Stimulated activated CD4-positive, alpha-beta T cell treated with anti-CD3 and anti-CD28 coated beads, Interleukin-15, amount 100 ng/mL, for 48 hours (primary cell): ENCODE data around the gene PRDM5.

Experiments
- DNase-seq, 2 donors: peaks; one replicate each; pipeline ENCODE4 v3.0.0-alpha.2; 2020; ENCODE audit warnings: low read depth in 2 of 2

The PRDM5 gene

DNA sequence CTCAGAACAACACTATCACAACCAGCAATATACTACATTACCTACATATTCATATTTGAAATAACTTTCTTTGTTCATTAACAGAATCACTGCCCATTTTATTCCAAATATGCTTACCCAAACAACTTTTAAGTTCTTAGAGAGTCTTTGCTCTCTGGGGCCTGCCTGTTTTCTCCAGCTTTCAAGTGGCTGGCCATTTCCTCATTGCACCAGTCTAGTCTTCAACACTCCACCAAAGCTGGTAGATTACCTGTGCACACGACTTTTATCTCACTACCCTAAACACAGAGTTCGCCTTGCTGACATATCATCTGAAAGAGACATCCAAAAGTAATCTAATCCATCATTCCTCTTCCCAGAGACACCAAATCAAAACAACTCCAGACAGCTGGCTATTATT is 66.2 kb downstream of the PRDM5 start:
- DNase-seq, result no peak

DNA sequence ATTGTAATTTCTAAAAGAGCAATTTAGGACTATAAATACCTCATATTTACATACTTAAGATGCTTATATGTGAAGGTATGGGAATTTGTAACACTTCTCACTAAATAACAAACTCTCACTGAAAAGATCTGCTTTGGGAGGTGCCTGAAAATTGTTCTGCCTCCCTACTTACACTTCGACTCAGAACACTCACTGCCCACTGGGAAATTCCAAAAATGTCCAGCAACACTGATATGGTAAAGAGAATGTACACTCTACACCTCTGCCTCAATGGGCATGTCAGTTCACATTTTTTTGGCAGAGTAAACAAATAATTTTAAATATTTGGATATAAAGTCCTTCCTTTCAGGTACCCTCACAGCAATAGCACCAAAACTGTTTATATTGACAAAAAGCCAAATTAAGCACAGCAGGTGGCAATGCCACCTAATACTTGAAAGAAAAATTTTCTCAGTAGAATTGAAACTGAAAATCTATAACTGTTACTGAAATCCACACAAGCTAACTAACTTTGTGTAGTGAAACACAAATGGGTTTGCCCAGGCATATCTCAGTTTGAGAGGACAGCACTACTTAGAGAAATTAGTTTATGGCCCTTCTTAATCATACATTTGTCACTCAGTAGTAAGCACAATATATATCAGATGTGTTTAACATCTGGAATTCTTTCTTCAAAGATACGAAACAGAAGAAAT is 67.1 kb downstream of the PRDM5 start:
- DNase-seq, result no peak

DNA sequence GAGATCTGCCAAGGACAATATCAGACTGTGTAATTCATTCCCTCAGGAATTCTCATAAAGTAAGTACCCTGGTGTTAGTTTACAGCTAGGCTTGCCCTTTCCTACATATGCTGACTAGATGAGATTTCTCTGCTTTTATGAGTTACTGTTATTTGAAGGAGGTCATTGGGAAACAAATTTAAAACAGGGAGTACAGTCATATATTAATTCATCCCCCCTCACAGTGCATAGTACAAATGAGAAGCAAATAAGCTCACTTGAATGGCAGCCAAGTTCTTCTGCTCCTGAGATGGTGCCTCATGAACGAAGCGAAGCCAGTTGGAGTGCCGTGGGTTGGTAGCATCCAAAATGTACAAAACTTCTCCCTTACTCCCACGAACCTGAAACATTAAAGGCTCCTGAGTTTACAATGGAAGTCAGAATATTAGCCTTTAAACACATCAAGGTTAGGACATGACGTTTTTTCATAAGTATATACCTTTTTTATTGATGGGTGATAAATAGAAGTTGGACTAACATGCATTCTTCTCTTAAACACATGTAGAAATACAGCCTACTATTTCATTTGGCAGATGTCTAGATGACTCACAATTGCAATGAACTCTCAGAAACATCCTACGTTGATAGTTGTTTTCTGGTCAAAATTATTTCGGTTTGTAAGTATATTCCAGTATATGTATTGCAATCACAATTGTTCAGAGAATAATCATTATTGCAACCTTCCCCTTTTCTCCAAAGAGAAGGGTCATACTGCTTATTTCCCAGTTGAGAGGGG is 69.2 kb downstream of the PRDM5 start:
- DNase-seq, result no peak

DNA sequence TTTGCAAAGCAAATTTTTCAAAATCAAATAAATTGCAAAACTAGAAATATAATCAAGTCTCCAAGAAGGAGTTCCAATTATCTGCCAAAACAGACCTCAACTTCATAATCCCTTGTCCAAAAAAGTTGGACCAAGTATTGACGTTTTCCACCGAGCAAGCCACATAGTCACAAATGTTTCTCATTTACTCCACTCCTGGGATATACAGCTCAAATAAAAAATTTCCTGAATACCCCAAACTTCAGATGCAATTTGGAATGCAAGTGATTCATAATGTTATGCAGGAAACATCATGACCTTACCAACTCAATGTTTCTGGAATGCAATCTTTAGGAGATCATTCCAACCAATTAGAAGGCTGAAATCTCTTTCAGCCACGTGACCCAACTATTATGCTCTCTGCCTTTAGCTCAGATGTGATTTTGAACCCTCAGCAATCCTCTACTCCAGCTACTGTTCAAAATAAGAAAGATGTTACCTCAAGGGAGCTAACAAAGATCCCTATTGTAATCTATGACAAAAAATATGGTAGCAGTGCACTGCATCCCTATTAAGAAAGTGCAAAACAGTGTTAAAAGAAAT is 72.4 kb downstream of the PRDM5 start:
- no peak for DNase-seq

DNA sequence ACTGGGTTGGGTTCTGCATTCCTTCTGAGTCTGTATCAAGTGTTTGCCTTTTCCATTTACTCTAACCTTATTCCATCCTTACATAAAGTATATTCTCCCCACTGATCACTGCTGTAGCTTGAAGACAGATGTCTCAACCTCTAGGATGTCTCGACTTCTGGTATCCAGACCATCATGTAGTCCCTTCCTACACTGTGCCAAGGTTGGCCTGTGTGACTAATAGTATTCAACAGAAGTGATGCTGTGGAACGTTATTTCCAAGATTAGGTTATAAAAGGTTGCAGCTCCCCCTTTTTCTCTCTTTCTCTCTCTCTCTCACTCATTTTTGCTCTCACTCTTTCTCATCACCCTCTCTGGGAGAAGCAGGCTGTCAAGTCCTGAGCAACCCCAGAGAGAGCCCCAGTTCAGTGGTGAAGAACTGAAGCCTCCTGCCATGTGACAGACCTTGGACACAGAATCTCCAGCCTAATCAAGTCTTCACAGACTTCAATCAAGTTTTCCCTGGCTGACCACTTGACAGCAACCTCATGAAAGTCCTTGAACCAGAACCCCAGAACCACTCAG is 75.4 kb downstream of the PRDM5 start:
- DNase-seq, result no peak

DNA sequence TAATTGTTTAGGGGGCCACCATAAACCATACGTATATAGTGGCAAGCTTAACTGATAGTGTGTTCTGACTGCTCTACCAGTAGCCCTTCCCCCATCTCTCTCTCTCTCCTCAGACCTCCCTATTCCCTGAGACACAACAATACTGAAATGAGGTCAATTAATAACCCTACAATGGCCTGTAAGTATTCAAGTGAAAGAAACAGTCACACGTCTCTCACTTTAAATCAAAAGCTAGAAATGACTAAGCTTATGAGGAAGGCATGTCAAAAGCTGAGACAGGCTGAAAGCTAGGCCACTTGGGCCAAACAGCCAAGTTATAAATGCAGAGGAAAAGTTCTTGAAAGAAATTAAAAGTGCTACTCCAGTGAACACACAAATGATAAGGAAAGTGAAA is 78.0 kb downstream of the PRDM5 start:
- no peak for DNase-seq

DNA sequence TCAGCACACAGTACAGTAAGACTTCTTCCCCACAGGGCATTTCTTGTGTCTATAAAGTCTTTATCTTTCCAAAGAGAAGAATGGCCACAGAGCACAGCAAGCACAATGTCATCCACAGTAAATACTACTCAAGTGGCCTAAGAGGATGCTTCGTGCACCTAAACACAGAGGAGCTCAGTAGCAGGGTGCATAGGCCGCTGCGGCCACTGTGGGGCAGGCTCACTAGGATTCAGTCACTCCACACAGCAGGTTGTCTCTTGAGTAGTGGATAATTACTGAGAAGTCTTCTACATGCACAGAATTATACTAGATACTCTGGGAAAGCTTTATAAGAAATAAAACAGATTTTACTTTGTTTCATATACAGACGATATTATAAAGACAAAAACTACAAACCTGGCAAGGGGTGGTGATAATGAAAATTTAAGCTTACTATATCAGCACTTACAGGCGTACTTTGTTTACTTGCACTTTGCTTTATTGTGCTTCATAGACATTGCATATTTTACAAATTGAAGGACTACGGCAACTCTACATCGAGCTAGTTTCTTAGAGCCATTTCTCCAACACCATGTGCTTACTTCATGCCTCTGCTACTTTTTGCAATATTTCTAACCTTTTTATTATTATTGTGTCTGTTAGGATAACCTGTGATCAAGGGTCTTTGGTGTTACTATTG is 78.5 kb downstream of the PRDM5 start:
- no peak for DNase-seq

- no peak for DNase-seq
These were observed 80.5 kb downstream of the PRDM5 start for GRCh38 chr4:120842031-120842430.

- DNase-seq, result no peak
These were observed 80.9 kb downstream of the PRDM5 start for GRCh38 chr4:120841580-120841979.

GRCh38 chr4:120839974-120840751 is 82.4 kb downstream of the PRDM5 start:
- no peak for DNase-seq

DNA sequence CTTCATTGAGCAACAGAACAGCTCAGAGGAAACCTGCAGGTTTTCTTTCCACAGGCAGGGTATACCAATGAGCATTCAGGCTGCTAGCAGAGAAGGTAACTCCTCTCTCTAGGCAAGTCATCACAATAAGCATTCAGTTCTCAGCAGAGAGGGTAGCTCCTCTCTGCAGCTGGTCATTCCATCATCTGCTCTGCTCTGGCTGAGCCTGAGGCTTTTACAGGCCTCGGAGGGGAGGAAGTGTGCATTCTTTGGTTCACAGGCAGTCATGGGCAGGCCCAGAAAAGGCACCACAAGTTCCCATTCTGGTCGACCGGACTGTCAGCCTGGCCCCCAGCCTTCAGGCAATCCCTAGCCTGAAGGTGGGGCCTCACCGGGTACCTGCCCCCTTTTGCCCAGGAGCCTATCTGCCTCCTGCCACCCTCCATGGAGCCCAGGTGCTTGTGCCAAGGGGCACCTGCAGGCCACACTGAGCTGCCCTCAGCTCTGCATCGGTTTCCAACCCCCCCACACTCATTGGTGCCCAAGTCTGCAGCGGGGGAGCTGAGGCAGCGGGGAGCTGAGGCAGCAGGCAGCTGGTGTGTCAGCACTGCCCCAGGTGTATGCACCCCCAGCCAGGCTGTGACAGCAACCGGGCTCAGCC is 83.1 kb downstream of the PRDM5 start:
- DNase-seq, result no peak

DNA sequence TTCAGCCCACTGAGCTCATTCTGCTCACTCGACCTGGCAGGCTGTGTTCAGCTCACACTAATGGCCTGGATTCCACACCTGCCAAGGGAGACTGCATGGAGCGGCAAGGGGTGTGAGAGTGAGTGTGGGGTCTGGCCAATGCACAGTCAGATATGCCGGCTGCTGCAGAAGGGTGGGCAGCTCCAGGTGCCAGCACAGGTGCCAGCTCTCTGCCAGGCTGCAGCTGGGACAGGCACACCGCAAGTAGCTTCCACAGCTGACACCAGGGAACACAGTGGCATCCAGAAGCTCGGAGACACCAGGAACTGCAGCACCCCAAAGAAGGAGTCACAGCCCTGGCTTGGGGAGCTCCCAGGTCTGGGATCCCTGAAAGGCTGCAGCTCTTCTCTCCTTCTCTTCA is 83.7 kb downstream of the PRDM5 start:
- no peak for DNase-seq

DNA sequence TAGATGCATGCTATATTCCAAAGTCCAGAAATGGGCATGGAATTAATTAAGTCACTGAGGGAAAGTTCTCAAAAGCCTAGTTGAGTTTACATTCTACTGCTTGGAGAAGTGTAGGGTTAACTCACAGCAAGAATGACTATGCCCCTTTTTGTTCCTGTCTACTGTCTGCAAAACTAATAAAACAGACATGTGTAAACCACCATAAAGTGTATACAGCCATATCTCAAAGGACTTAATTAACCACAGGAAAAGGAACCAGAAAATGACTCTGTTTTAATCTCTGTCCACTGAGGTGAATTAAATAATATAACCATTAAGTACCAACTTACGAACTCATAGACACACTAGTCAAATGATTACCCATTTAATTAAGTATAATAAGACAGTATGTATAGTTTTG is 84.9 kb downstream of the PRDM5 start:
- DNase-seq, result no peak

GRCh38 chr4:120835342-120835741 is 87.2 kb downstream of the PRDM5 start:
- DNase-seq, result no peak

- DNase-seq, result no peak
These were observed 92.3 kb downstream of the PRDM5 start for GRCh38 chr4:120830204-120830603.

GRCh38 chr4:120829113-120829831 is 93.3 kb downstream of the PRDM5 start:
- no peak for DNase-seq

DNA sequence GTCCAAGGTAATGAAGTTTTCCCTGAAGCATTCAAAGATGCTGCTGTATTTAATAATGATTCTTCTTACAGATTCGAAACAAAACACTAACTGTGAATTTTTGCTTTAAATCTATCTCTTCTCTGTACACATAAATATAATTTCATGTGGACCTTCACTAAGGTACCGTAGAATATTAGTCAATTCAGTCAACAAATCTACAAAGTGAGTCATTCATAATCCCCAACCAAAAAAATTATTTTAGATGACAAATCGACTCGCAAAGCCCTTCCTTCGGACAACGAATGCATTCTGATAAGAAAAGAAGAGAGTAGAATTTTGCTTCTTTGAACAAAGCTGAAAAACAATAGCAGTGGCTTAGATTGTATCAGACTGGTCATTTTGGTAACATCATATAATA is 95.7 kb downstream of the PRDM5 start:
- DNase-seq, result no peak

- DNase-seq, result no peak
These were observed 96.1 kb downstream of the PRDM5 start for GRCh38 chr4:120826449-120826848.

DNA sequence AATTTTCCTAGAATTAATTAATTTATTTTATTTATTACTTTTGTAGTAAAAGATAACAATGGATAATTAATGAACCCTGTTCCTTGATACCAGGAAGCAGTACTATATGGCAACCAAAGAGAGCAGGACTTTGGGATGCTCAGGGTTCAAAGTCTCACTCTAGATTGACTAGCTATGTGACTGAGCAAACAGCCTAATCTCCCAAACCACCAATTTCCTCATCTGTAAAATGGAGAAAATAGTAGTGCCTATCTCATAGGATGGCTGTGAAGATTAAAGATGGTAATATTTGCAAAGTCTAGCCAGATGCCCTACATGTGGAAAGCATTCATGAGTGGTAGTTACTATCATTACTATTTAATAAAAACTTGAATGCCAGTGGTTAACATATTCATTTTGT is 97.6 kb downstream of the PRDM5 start:
- no peak for DNase-seq

DNA sequence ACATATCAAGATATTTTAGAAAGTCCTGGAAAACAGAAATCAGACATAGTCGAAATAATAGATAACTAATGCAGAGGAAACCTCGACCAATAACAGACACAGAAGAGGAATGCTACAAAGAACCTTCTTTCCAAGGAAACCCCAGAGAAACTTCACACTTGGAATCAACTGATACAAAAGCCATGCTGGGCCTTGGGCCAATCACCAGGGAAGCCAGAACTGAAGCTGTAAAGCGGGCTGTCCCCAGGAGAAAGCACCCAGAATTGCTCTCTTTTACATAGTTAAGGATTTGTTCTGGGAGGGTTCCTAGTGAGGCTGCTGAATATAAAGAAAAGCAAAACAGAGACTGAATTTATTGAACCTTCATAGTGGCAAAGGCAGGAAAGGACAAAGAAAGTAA is 100.5 kb downstream of the PRDM5 start:
- DNase-seq, result no peak
